Thyroid gland (tissue), 4 donors: ENCODE data around the gene MICALL1. TPM values are rescaled to one million over a fixed set of nuclear protein-coding genes. Genes with fewer than 3 reads are reported as not detected.
"Not testable (repeated sequence)": the region's sequence is repeated elsewhere in the genome, so short reads cannot be mapped to it uniquely, and the experiment has no call there.

Source experiments
- DNase-seq, 2 donors: peaks; one replicate each; pipeline ENCODE4 v3.0.0-alpha.2; 2019
- H3K27ac ChIP-seq, 3 donors: fragments of 200-600 bp; sonication (generic); 1 replicate in 2 of 3; 2 replicates in 1 of 3; pipeline ENCODE4 v1.5.1; 2016 to 2019; ENCODE audit warnings: mild to moderate bottlenecking in 1 of 3, moderate library complexity in 1 of 3
- H3K27me3 ChIP-seq: fragments of 200-600 bp; sonication (generic); one replicate; pipeline ENCODE4 v1.5.1; 2019
- H3K36me3 ChIP-seq, 2 donors: fragments of 200-600 bp; sonication (generic); one replicate each; pipeline ENCODE4 v1.5.1; 2016 to 2019
- H3K4me1 ChIP-seq, 2 donors: fragments of 200-600 bp; sonication (generic); one replicate each; pipeline ENCODE4 v1.5.1; 2017 to 2019
- H3K4me3 ChIP-seq, 3 donors: fragments of 200-600 bp; sonication (generic); replicated peaks in 1 of 3; 1 replicate in 2 of 3; 2 replicates in 1 of 3; pipeline ENCODE4 v1.5.1; 2016; ENCODE audit warnings: mild to moderate bottlenecking in 1 of 3
- H3K9me3 ChIP-seq: fragments of 200-600 bp; sonication (generic); one replicate; pipeline ENCODE4 v1.5.1; 2017
- CTCF ChIP-seq, 6 experiments: fragments of 200-600 bp in 3 of 6; fragments of 450-650 bp in 3 of 6; sonication (generic) in 3 of 6; IDR thresholded peaks; one replicate each; pipeline ENCODE4 v1.5.1; 2016 to 2019; ENCODE audit warnings: antibody characterized with exemption in 6 of 6, mild to moderate bottlenecking in 2 of 6, inconsistent platforms in 1 of 6, moderate library complexity in 1 of 6
- POLR2A ChIP-seq, 2 donors: fragments of 450-650 bp; IDR thresholded peaks; one replicate each; pipeline ENCODE4 v1.6.1; 2017; ENCODE audit warnings: antibody characterized with exemption in 2 of 2, mild to moderate bottlenecking in 2 of 2, moderate library complexity in 1 of 2
- WGBS, 2 donors: methylation state at CpG; one replicate each; pipeline ENCODE4 v1.1.5; 2017; 5-methylcytosine and 5-hydroxymethylcytosine counted together
- intact Hi-C: fragments of 100-400 bp; cut with DNase I; formaldehyde crosslinking; loops from one replicate; pipeline ENCODE4 v1.15.1; 2023
- total RNA-seq, 4 donors: library from RNA; depleted of rRNA; stranded (reverse); fragments of >200 nt; gene quantifications; one replicate each; pipeline ENCODE4 v1.2.3, GENCODE V29; 2016

MICALL1 gene
- total RNA-seq, 4 donors from 2014 or later: 22.2 to 48.3 (median 30.8) TPM

- H3K36me3 ChIP-seq: peaks cover 0 to 8% of the 10 kb centered on the region in 2 donors
- H3K27ac ChIP-seq: no peak overlapping the region
- intact Hi-C loops: no loop called here
- H3K4me3 ChIP-seq: no peak overlapping the region
- no peaks in the 10 kb centered on the region for H3K9me3 ChIP-seq
- 93 to 95% methylated on average over 25 to 29 of the region's 33 CpGs for WGBS, 2 donors
- H3K4me1 ChIP-seq: no peaks in the 10 kb centered on the region
- H3K27me3 ChIP-seq: no peaks in the 10 kb centered on the region
- TF ChIP-seq POLR2A (IDR thresholded peaks at IDR 0.05) (no peak), CTCF (IDR thresholded peaks at IDR 0.05) (no peak)
- no peak for DNase-seq
Measured at GRCh38 chr22:37973271-37974170, 67.4 kb downstream of the MICALL1 start.

DNA sequence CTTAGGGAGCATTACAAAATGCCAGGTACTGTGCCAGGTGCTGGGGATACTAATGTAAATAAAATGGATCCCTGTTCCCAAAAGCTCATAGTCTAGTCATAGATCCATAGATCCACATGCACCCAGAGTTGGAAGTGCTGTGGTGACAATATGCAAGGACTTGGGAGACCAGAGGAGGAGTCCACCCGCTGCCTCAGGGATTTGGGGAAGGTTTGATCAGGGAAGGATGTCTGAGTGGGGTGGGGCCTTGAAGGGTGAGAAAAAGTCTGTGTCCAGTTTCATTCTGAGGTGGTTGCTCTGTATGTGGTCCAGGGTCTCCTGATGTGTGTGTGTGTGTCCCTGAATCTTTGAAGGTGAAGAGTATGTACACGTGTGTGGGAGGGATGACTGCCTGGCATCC is 69.1 kb downstream of the MICALL1 start:
- Histone ChIP-seq H3K36me3 (no peaks in the 10 kb centered on the region), H3K27me3 (no peaks in the 10 kb centered on the region), H3K4me3 (no peak overlapping the region), H3K4me1 (no peaks in the 10 kb centered on the region), H3K27ac (no peak overlapping the region), H3K9me3 (no peaks in the 10 kb centered on the region)
- no peak for DNase-seq
- no peak for TF ChIP-seq CTCF (IDR thresholded peaks at IDR 0.05)
- no peak for TF ChIP-seq POLR2A (IDR thresholded peaks at IDR 0.05)
- intact Hi-C loops: no loop called here
- WGBS, 2 donors: 83 to 85% methylated on average over 2 of the region's 2 CpGs

- H3K36me3 ChIP-seq, H3K4me1 ChIP-seq, H3K27ac ChIP-seq, H3K4me3 ChIP-seq, H3K9me3 ChIP-seq, intact Hi-C loops, DNase-seq, H3K27me3 ChIP-seq: not testable (repeated sequence)
- WGBS, 2 donors: 95 to 96% methylated on average over 8 of the region's 8 CpGs
Measured at GRCh38 chr22:37976022-37976421, 69.9 kb downstream of the MICALL1 start.

DNA sequence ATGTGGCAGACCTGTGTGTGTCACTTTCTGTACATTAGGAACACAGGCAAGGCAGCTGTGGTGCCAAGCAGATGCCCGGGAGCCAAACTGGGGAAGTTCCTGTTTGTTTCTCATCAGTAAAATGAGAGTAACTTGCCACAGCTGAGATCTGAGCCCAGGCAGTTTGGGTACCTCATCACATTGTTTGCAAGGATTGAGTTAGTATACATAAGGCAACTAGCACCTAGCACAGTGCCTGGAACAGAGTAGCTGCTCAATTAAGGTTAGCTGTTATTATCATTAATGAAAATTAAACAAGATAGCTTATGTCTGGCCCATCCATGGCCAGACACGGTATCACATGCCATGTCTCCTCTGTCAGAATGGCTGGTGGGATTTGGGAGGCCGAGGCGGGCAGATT is 70.5 kb downstream of the MICALL1 start:
- TF ChIP-seq POLR2A (IDR thresholded peaks at IDR 0.05) (no peak), CTCF (IDR thresholded peaks at IDR 0.05) (no peak)
- Histone ChIP-seq H3K4me1 (no peaks in the 10 kb centered on the region), H3K36me3 (no peaks in the 10 kb centered on the region), H3K27me3 (no peaks in the 10 kb centered on the region), H3K27ac (no peak overlapping the region), H3K9me3 (no peaks in the 10 kb centered on the region), H3K4me3 (no peak overlapping the region)
- no peak for DNase-seq
- WGBS, 2 donors: 94 to 100% methylated on average over 4 of the region's 4 CpGs
- intact Hi-C loops: no loop called here

DNA sequence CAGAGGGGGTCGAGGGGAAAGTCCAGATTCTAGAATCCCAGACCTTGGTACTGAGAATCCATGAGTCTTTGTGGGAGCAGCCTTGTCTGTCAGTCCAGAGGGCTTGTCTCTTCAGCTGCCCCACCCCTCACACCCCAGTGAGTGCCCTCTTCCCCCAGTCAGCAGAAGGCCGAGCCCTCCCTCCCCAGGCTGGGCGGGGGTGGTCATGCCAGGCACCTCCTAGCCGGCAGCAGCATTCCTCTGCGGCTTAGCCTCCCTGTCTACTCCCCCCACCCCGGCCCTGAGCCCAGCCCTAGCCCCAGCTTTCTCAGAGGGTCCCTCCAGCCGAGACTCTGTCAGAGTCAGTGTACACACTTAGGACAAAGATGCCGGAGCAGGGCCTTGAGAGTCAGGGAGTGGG is 73.7 kb downstream of the MICALL1 start:
- no peak for DNase-seq
- WGBS, 2 donors: 75 to 87% methylated on average over 1 to 8 of the region's 8 CpGs
- H3K27me3 ChIP-seq: no peaks in the 10 kb centered on the region
- intact Hi-C loops: no loop called here
- H3K4me1 ChIP-seq: no peaks in the 10 kb centered on the region
- no peak for TF ChIP-seq CTCF (IDR thresholded peaks at IDR 0.05)
- no peak for TF ChIP-seq POLR2A (IDR thresholded peaks at IDR 0.05)
- no peaks in the 10 kb centered on the region for H3K36me3 ChIP-seq
- no peak overlapping the region for H3K27ac ChIP-seq
- no peak overlapping the region for H3K4me3 ChIP-seq
- no peaks in the 10 kb centered on the region for H3K9me3 ChIP-seq
